BE2C (cell line): ENCODE measurements around the gene CNPY4.

ENCODE experiments used
- DNase-seq: peaks from one replicate; pipeline ENCODE4 v3.0.0-alpha.2; 2020
- H3K27me3 ChIP-seq: fragments of 250-450 bp; sonication (Bioruptor Pico); 2 replicates; pipeline ENCODE4 v1.5.1; 2020; ENCODE audit warnings: mild to moderate bottlenecking
- H3K36me3 ChIP-seq: fragments of 250-450 bp; sonication (Bioruptor Pico); 2 replicates; pipeline ENCODE4 v1.5.1; 2020; ENCODE audit warnings: mild to moderate bottlenecking
- H3K4me1 ChIP-seq: fragments of 250-450 bp; sonication (Bioruptor Pico); 2 replicates; pipeline ENCODE4 v1.5.1; 2020
- H3K4me3 ChIP-seq: 2 replicates; pipeline ENCODE4 v1.5.1; 2011; ENCODE audit warnings: low read depth, low read length
- H3K9me3 ChIP-seq: fragments of 250-450 bp; sonication (Bioruptor Pico); 2 replicates; pipeline ENCODE4 v1.5.1; 2020
- CTCF ChIP-seq: IDR thresholded peaks from 2 replicates; pipeline ENCODE4 v1.5.1; 2012; ENCODE audit warnings: mild to moderate bottlenecking, low read depth, low read length

CNPY4 gene

DNA sequence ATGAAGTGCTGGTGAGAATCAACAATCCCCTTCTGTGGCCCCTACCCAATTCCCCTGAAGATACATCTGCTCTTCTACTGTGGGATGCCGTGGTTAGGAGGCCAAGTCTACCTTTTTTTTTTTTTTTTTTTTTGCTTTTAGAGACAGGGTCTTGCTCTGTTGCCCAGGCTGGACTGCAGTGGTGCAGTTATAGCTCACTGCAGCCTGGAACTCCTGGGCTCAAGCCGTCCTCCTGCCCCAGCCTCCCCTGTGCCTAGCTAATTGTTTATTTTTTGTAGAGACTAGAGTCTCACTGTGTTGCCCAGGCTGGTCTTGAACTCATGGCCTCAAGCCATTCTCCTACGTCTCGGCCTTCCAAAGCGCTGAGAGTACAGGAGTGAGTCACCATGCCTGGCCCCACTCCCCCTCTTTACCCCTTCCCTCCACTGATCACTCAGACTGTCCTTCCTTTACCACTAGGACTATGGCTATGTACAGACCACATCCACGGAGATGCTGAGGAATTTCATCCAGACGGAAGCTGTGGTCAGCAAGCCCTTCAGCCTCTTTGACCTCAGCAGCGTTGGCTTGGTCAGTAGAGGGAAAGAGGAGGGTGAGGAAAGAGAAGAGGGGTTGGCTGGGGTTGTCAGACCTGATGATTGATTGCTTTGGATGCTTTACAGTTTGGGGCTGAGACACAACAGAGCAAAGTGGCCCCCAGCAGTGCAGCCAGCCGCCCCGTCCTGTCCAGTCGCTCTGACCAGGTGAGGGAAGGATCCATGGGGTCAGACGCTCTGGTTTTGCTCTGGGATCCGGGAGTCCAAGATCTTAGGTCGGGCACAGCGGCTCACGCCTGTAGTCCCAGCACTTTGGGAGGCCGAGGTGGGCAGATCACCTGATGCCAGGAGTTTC lies 16.2 kb upstream of the CNPY4 start:
- Histone ChIP-seq H3K4me3 (no peak overlapping the region), H3K4me1 (no peaks in the 10 kb centered on the region), H3K36me3 (peaks cover 34% of the 10 kb centered on the region), H3K27me3 (no peaks in the 10 kb centered on the region), H3K9me3 (no peaks in the 10 kb centered on the region)
- DNase-seq: no peak
- TF ChIP-seq CTCF: no peak

GRCh38 chr7:100105534-100105933 lies 13.9 kb upstream of the CNPY4 start:
- Histone ChIP-seq H3K4me3 (no peak overlapping the region), H3K27me3 (no peaks in the 10 kb centered on the region), H3K9me3 (no peaks in the 10 kb centered on the region), H3K36me3 (peaks cover 30% of the 10 kb centered on the region), H3K4me1 (no peaks in the 10 kb centered on the region)
- DNase-seq: no peak
- no peak for TF ChIP-seq CTCF

GRCh38 chr7:100106633-100107032 lies 12.8 kb upstream of the CNPY4 start:
- DNase-seq: no peak
- Histone ChIP-seq H3K36me3 (peaks cover 38% of the 10 kb centered on the region), H3K27me3 (no peaks in the 10 kb centered on the region), H3K4me3 (no peak overlapping the region), H3K4me1 (no peaks in the 10 kb centered on the region), H3K9me3 (no peaks in the 10 kb centered on the region)
- TF ChIP-seq CTCF: no peak

DNA sequence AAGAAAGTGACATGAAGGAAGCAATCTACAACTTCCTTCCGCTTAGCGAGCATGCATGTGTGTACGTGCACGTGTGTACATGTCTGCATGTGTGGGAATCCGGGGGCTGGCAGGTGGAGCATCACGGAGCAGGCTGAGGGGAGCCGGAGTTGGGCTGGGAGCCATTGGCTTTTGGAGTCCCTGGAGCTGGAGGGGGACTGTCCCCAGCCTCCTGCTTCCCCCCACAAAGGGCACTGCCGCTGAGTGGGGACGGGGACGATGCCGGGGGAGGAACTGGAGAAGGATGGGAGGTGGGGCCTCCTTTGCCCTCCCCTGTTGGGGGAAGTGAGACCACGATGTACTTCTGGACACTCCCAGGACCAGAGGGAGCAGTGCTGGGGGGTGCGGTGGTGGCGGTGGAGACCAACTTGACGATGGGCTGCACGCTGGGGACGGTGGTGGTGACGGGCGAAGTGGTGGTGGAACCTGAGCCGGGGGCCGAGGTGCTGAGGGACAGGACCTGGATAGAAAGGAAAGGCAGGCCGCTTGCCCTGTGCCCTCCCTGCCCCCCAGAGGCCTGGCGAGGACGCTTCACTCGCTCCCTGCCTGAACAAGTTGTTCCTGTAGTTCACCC lies 12.2 kb upstream of the CNPY4 start:
- TF ChIP-seq CTCF: no peak
- Histone ChIP-seq H3K4me1 (no peaks in the 10 kb centered on the region), H3K9me3 (no peaks in the 10 kb centered on the region), H3K4me3 (no peak overlapping the region), H3K27me3 (no peaks in the 10 kb centered on the region), H3K36me3 (peaks cover 41% of the 10 kb centered on the region)
- no peak for DNase-seq

DNA sequence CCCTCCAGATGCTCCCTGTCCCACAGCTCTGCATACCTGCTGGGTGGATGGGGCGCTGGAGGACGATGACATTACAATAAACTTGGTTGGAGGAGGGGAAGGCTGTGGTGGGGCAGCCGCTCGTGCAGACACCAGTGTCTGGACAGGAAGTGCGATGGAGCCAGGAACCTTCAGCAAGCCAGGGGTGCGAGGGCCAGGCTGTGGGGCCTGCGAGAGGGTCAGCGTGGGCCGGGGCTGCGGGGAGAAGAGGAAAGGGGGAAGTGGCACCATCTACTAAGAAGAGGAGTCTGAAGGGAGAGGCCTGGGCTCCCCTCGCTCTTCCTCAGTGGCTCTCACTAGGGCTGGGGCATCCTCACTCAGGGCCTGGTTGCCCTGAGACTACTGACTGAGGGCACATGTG lies 11.5 kb upstream of the CNPY4 start:
- no peaks in the 10 kb centered on the region for H3K9me3 ChIP-seq
- H3K27me3 ChIP-seq: no peaks in the 10 kb centered on the region
- H3K4me1 ChIP-seq: no peaks in the 10 kb centered on the region
- H3K4me3 ChIP-seq: no peak overlapping the region
- no peak for DNase-seq
- no peak for TF ChIP-seq CTCF
- peaks cover 46% of the 10 kb centered on the region for H3K36me3 ChIP-seq
